Smooth muscle cell (in vitro differentiated cells): ENCODE measurements around the gene MIPOL1. TPM values are rescaled to one million over a fixed set of nuclear protein-coding genes. Genes with fewer than 3 reads are reported as not detected.

Experiments
- DNase-seq: peaks from one replicate; lab custom pipeline; 2025; ENCODE audit not compliant: unreplicated experiment; lab: John Stamatoyannopoulos, UW
- H2AFZ ChIP-seq: fragments of 200-600 bp; sonication (generic); 2 replicates; pipeline ENCODE4 v1.6.0; 2016; ENCODE audit warnings: antibody characterized with exemption, low read depth, mild to moderate bottlenecking
- H3F3A ChIP-seq: fragments of 200-600 bp; sonication (generic); 2 replicates; pipeline ENCODE4 v1.6.0; 2017; ENCODE audit warnings: antibody characterized with exemption, low read depth
- H3K27ac ChIP-seq: fragments of 200-600 bp; sonication (generic); 2 replicates; pipeline ENCODE4 v1.5.1; 2016; ENCODE audit warnings: low read depth, mild to moderate bottlenecking
- H3K27me3 ChIP-seq: fragments of 200-600 bp; sonication (generic); 2 replicates; pipeline ENCODE4 v1.6.1; 2016; ENCODE audit warnings: low read depth, mild to moderate bottlenecking
- H3K36me3 ChIP-seq: fragments of 200-600 bp; sonication (generic); 2 replicates; pipeline ENCODE4 v1.5.1; 2016; ENCODE audit warnings: low read depth
- H3K4me1 ChIP-seq: fragments of 200-600 bp; sonication (generic); 2 replicates; pipeline ENCODE4 v1.5.1; 2016; ENCODE audit warnings: low read depth
- H3K4me2 ChIP-seq: fragments of 200-600 bp; sonication (generic); 2 replicates; pipeline ENCODE4 v1.6.0; 2016; ENCODE audit warnings: mild to moderate bottlenecking
- H3K4me3 ChIP-seq: fragments of 200-600 bp; sonication (generic); 2 replicates; pipeline ENCODE4 v1.5.1; 2016; ENCODE audit warnings: mild to moderate bottlenecking
- H3K79me2 ChIP-seq: fragments of 200-600 bp; sonication (generic); 2 replicates; pipeline ENCODE4 v1.6.0; 2016; ENCODE audit warnings: low read depth, mild to moderate bottlenecking
- H3K9ac ChIP-seq: fragments of 200-600 bp; sonication (generic); 2 replicates; pipeline ENCODE4 v1.6.0; 2016; ENCODE audit warnings: low read depth
- H3K9me3 ChIP-seq: fragments of 200-600 bp; sonication (generic); replicated peaks from 2 replicates; pipeline ENCODE4 v1.5.1; 2016; ENCODE audit warnings: low read depth
- H4K20me1 ChIP-seq: fragments of 200-600 bp; sonication (generic); 2 replicates; pipeline ENCODE4 v1.6.0; 2016; ENCODE audit warnings: low read depth
- CTCF ChIP-seq: fragments of 200-600 bp; sonication (generic); IDR thresholded peaks from 2 replicates; pipeline ENCODE4 v1.5.1; 2017; ENCODE audit warnings: borderline replicate concordance, mild to moderate bottlenecking, antibody characterized with exemption; ENCODE audit not compliant: insufficient read depth, poor library complexity, severe bottlenecking
- whole genome bisulfite sequencing: methylation state at CpG from one replicate; pipeline ENCODE4 v1.1.7; 2016; ENCODE audit warnings: low lambda C conversion rate; 5-methylcytosine and 5-hydroxymethylcytosine counted together
- polyA plus RNA-seq: library from polyadenylated mRNA; unstranded; fragments of >200 nt; fragmentation: Nextera tagmentation; extraction: Ambion mirVana; gene quantifications from 2 replicates; pipeline ENCODE4 v1.2.1, GENCODE V29; 2016
- total RNA-seq: library from RNA; depleted of rRNA; stranded (reverse); fragments of >200 nt; gene quantifications from 2 replicates; pipeline ENCODE4 v1.2.3, GENCODE V29; 2014

Gene MIPOL1
- total and polyA plus RNA-seq, 2 experiments from 2014 or later, result 3.2 to 5.1 TPM

GRCh38 chr14:37168721-37169120 lies 29.0 kb upstream of the MIPOL1 start:
- no peak overlapping the region for H3K9ac ChIP-seq
- H3K79me2 ChIP-seq, result no peaks in the 10 kb centered on the region
- H3K27ac ChIP-seq, result no peak overlapping the region
- H2AFZ ChIP-seq, result no peak overlapping the region
- WGBS, result 88% methylated on average over 4 of the region's 4 CpGs
- no peaks in the 10 kb centered on the region for H3F3A ChIP-seq
- TF ChIP-seq CTCF, result no peak
- H3K27me3 ChIP-seq, result no peaks in the 10 kb centered on the region
- no peak for DNase-seq
- H3K4me3 ChIP-seq, result no peak overlapping the region
- H3K36me3 ChIP-seq, result no peaks in the 10 kb centered on the region
- H4K20me1 ChIP-seq, result no peaks in the 10 kb centered on the region
- peaks cover 5% of the 10 kb centered on the region for H3K4me1 ChIP-seq
- no peaks in the 10 kb centered on the region for H3K9me3 ChIP-seq
- no peak overlapping the region for H3K4me2 ChIP-seq

GRCh38 chr14:37170237-37170636 lies 27.5 kb upstream of the MIPOL1 start:
- Histone ChIP-seq H3K27ac (no peak overlapping the region), H3K27me3 (no peaks in the 10 kb centered on the region), H3K79me2 (no peaks in the 10 kb centered on the region), H3F3A (no peaks in the 10 kb centered on the region), H3K9ac (no peak overlapping the region), H3K36me3 (no peaks in the 10 kb centered on the region), H3K4me1 (peaks cover 5% of the 10 kb centered on the region), H3K4me3 (no peak overlapping the region), H3K4me2 (no peak overlapping the region), H4K20me1 (no peaks in the 10 kb centered on the region), H2AFZ (no peak overlapping the region), H3K9me3 (no peaks in the 10 kb centered on the region)
- no peak for TF ChIP-seq CTCF
- WGBS, result 96% methylated on average over 8 of the region's 8 CpGs
- DNase-seq, result no peak

GRCh38 chr14:37170993-37171392 lies 26.7 kb upstream of the MIPOL1 start:
- DNase-seq, result no peak
- H3K4me3 ChIP-seq, result no peak overlapping the region
- H3K9ac ChIP-seq, result no peak overlapping the region
- no peaks in the 10 kb centered on the region for H3K36me3 ChIP-seq
- no peaks in the 10 kb centered on the region for H3K79me2 ChIP-seq
- TF ChIP-seq CTCF, result no peak
- WGBS, result 85% methylated on average over 9 of the region's 10 CpGs
- H3K27ac ChIP-seq, result no peak overlapping the region
- H3K4me1 ChIP-seq, result peaks cover 5% of the 10 kb centered on the region
- no peaks in the 10 kb centered on the region for H3K27me3 ChIP-seq
- no peaks in the 10 kb centered on the region for H3F3A ChIP-seq
- H2AFZ ChIP-seq, result no peak overlapping the region
- no peak overlapping the region for H3K4me2 ChIP-seq
- no peaks in the 10 kb centered on the region for H4K20me1 ChIP-seq
- H3K9me3 ChIP-seq, result no peaks in the 10 kb centered on the region

- peak overlapping the region; percentile 65 for H3K27ac ChIP-seq
- 5% methylated on average over 6 of the region's 6 CpGs for WGBS
Observed at GRCh38 chr14:37171678-37172023, 26.1 kb upstream of the MIPOL1 start.

More at GRCh38 chr14:37171678-37172023, 26.1 kb upstream of the MIPOL1 start:
- Histone ChIP-seq H3K27me3 (no peaks in the 10 kb centered on the region), H3K9me3 (no peaks in the 10 kb centered on the region), H3K4me1 (peaks cover 5% of the 10 kb centered on the region), H3K36me3 (no peaks in the 10 kb centered on the region), H3K4me3 (peak overlapping the region; percentile 92), H4K20me1 (no peaks in the 10 kb centered on the region), H3K9ac (no peak overlapping the region), H3K79me2 (no peaks in the 10 kb centered on the region), H3K4me2 (peak overlapping the region; percentile 94), H3F3A (no peaks in the 10 kb centered on the region), H2AFZ (peak overlapping the region; percentile 95)
- no peak for DNase-seq
- TF ChIP-seq CTCF, result no peak
